HG02840 (cell line): ENCODE measurements around the gene CLDN25.

ENCODE experiments used
- ATAC-seq: cut with Tn5 transposase; IDR thresholded peaks from one replicate; pipeline ENCODE4 v1.9.1; 2021; ENCODE audit warnings: mild to moderate bottlenecking, moderate library complexity, moderate number of reproducible peaks; ENCODE audit not compliant: unreplicated experiment, low FRiP score

Gene CLDN25

DNA sequence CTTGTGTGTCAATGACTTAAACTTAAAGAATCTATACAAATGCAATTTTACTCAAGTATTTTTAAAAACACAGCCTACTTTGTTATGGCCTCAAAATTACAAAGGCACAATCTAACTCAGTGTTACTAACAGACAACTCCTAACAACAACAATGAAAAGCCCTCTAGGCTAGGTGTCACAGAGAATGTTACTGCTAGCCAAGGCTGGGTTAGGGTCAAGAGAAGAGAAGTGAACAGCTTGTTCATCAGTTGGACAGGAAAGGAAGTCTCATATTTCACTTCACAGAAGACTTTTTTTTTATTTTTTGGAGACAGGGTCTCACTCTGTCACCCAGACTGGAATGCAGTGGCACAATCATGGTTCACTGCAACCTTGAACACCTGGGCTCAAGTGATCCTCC lies 26.0 kb downstream of the CLDN25 start:
- ATAC-seq = no peak

DNA sequence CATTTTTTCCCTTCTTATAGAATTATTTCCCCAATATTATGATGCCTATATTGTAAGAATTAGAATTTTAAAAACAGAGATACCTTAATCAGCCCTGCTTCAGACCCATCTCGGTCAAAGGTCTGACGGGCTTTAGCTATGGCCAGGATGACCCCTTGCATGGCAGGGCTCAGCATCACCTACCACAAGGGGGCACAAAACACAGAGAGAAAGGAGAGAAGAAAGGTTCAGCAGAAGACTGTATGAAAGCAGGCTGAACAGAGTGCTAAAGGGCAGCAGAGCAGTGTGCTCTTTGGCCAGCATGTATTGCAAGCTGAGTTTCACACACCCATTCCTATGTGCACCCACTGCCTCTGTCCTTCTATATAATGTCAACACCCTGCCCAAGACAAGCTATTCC lies 26.8 kb downstream of the CLDN25 start:
- ATAC-seq = no peak

DNA sequence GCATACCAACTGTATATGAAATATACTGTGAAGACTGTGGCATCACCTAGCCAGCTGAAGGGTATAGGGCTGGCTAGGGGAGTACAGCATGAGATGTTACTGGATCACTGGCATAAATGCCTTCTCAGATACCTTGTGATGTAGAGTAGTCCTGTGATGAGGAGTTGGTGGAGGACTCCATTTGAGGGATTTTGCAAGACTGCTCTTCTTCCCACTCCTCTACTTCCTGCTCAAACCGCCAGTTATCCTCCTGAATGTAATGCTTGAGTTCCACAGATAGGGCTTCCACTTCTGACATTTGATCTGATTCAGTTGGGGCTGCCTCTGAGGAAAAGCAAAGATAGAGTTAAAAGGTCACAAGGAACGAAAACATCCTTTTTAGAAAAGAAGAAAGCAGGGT lies 29.3 kb downstream of the CLDN25 start:
- ATAC-seq = no peak

DNA sequence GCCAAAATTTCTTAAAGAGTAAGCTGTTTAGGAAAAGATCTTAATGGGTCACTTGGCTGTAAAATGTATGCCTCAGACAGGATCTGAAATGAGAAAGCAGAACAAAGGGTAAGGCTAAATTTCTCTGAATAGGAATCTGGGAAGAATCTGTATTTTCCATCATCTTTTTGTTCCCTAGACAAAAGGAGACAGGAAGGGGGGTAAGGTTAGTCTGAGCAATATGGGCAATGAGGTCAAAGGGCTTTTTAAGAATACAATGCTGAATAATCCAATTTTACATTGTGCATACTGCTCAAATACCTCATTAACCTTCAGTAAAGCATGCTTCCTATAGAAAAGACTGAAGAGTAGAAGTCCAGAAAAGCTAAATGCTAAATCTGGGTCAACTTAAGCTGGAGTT lies 34.6 kb downstream of the CLDN25 start:
- ATAC-seq = no peak

DNA sequence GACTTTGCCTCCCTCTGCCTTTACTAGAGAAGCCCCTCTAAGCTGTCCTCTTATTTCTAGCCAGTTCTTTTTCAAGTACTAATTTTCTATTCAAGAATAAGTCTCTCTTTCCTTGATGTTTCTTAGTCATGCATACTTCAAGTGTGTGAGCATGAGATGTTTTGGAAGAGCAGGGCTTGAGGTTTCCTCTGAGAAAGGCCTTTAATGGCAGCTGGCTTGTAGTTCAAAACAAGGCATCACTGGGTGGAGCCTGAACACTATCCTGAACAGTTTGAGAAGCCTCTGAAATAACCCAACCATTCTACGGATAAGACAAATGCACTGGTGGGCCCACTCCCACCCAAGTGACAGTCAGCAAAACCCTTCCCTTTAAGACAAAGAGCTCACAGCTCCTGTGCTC lies 37.6 kb downstream of the CLDN25 start:
- no peak for ATAC-seq

DNA sequence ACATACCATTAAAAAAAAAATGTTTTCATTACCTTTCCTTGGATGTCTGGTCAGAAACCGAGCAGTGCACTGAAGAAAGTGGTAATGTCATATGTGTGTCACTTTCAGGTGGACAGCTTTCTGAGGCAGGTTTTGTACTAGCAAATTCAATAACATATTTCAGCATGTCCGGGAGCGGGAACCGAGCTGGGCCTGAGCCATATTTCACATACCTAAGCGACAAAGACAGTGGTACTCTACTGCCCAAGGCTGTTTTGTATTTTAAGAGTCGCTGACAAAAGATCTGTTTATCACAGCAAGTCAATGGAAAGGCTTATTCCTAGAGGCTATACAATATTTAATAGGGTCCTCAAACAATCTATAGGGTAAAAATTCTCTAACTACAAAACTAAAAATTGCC lies 38.0 kb downstream of the CLDN25 start:
- no peak for ATAC-seq

DNA sequence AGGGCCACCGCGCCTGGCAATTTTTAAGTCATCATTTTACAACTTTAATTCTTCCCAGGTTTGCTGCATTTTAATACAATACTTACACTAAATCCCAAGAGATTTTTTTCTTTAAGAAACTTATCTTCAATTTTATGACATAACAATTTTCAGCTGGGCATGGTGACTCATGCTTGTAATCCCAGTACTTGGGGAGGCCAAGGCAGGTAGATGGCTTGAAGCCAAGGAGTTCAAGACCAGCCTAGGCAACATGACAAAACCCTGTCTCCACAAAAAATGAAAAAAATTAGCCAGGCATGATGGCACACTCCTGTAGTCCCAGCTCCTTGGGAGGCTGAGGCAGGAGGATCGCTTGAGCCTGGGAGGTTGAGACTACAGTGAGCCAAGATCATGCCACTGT lies 38.8 kb downstream of the CLDN25 start:
- no peak for ATAC-seq

DNA sequence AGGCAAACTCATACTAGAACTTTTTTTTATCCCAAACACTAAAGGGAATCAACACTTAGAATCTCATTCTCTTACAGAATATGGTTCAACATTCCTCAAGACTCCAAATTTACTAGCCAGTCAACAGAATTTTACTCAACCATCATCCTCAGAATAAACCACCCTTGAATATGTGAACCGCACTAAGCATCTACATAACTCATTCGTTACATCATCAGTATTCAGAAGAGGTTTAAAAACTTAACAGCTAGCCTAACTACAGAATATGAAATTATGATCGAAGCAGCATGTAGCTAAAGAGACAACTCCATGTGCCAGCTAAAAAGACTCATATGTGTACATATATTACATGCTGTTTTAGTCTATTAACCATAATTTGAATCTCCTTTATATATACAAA lies 47.9 kb downstream of the CLDN25 start:
- ATAC-seq = no peak

DNA sequence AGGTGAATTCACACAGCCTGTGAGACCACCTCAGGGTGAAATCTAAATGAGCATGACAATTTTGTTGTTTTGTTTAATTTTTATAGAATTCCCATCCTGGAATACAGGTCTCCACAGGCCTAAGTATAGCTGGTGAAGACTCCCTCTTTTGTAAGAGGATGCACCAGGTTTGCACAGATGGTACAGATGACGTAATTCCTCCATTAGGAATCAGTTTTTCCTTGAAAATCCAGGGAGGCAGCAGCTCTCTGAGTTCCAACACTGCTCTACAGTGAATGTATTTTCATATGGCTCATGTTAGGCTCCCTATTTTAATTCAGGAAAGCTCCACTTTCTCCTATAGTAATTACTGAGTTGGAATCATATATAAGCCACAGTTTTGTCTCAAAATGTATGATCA lies 48.6 kb downstream of the CLDN25 start:
- no peak for ATAC-seq

DNA sequence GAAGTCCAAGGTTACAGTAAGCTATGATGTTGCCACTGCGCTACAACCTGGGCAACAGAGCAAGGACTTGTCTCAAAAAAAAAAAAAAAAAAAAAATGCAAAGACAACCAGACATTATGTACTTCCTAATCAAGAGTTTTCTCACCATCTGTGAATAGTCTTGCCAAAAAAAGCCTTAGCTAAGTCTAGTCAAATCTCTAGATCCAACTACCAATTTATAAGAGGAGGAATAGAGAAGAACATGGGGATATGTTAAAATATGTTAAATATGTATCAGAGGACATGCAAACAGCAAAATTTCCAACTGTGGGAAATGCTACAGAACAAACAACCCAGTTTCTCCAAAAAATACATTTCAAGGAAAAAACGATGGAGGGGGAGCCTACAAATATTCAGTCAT lies 50.2 kb downstream of the CLDN25 start:
- ATAC-seq = no peak
